NOMO-1 treated with dmso at 0.1 percent for 144 hours (cell line): ENCODE results near the gene CCK.
"Not testable (repeated sequence)": the region's sequence is repeated elsewhere in the genome, so short reads cannot be mapped to it uniquely, and the experiment has no call there.

Source experiments
- DNase-seq: peaks from one replicate; lab custom pipeline; 2025; ENCODE audit not compliant: unreplicated experiment; lab: John Stamatoyannopoulos, UW

Gene CCK

GRCh38 chr3:42266085-42266484 is at the start of gene CCK:
TSS of gene CCK (minus strand) at chr3:42266185. CDS start at chr3:42263630, 2,555 bp downstream.
- no peak for DNase-seq

GRCh38 chr3:42314411-42314810 is 48.4 kb upstream of the CCK start:
- no peak for DNase-seq

- no peak for DNase-seq
Observed at GRCh38 chr3:42308651-42309050, 42.7 kb upstream of the CCK start.

GRCh38 chr3:42306499-42306898 is 40.5 kb upstream of the CCK start:
- no peak for DNase-seq

GRCh38 chr3:42302924-42303634 is 37.1 kb upstream of the CCK start:
- DNase-seq, result no peak

GRCh38 chr3:42301446-42302175 is 35.6 kb upstream of the CCK start:
- DNase-seq, result no peak

GRCh38 chr3:42300778-42301177 is 34.8 kb upstream of the CCK start:
- no peak for DNase-seq

- no peak for DNase-seq
Observed at GRCh38 chr3:42300013-42300412, 34.0 kb upstream of the CCK start.

GRCh38 chr3:42298259-42298658 is 32.3 kb upstream of the CCK start:
- DNase-seq, result no peak

GRCh38 chr3:42292009-42292408 is 26.0 kb upstream of the CCK start:
- no peak for DNase-seq

- DNase-seq, result no peak
Observed at GRCh38 chr3:42290966-42291714, 25.2 kb upstream of the CCK start.

- DNase-seq, result no peak
Observed at GRCh38 chr3:42289026-42289425, 23.0 kb upstream of the CCK start.

- no peak for DNase-seq
Observed at GRCh38 chr3:42288385-42288784, 22.4 kb upstream of the CCK start.

- DNase-seq, result not testable (repeated sequence)
Observed at GRCh38 chr3:42287423-42287822, 21.4 kb upstream of the CCK start.

- no peak for DNase-seq
Observed at GRCh38 chr3:42277676-42278075, 11.7 kb upstream of the CCK start.

- no peak for DNase-seq
Observed at GRCh38 chr3:42276141-42277132, 10.5 kb upstream of the CCK start.

- no peak for DNase-seq
Observed at GRCh38 chr3:42275217-42275616, 9.2 kb upstream of the CCK start.

- no peak for DNase-seq
Observed at GRCh38 chr3:42274266-42274665, 8.3 kb upstream of the CCK start.

GRCh38 chr3:42273361-42273760 is 7.4 kb upstream of the CCK start:
- no peak for DNase-seq

- no peak for DNase-seq
Observed at GRCh38 chr3:42271786-42272185, 5.8 kb upstream of the CCK start.

- DNase-seq, result no peak
Observed at GRCh38 chr3:42270561-42270960, 4.6 kb upstream of the CCK start.
